GM23338 (cell line): ENCODE data around the gene SFSWAP. TPM values are rescaled to one million over a fixed set of nuclear protein-coding genes. Genes with fewer than 3 reads are reported as not detected.

Experiments
- ATAC-seq: fragments of 200-7000 bp; cut with Tn5 transposase; 3 replicates; pipeline ENCODE4 v1.9.1; 2020
- DNase-seq: peaks from one replicate; pipeline ENCODE4 v3.0.0-alpha.2; 2015; ENCODE audit warnings: low spot score
- H2AFZ ChIP-seq: fragments of 200-600 bp; sonication (generic); 2 replicates; pipeline ENCODE4 v1.8.0; 2016; ENCODE audit warnings: antibody characterized with exemption, mild to moderate bottlenecking, moderate library complexity
- H3F3A ChIP-seq: fragments of 200-600 bp; sonication (generic); replicated peaks from 2 replicates; pipeline ENCODE4 v1.8.0; 2017; ENCODE audit warnings: antibody characterized with exemption, mixed run types, low read depth
- H3K27ac ChIP-seq: fragments of 200-600 bp; sonication (generic); 2 replicates; pipeline ENCODE4 v1.6.1; 2016; ENCODE audit warnings: low read depth
- H3K27me3 ChIP-seq: fragments of 200-600 bp; sonication (generic); 2 replicates; pipeline ENCODE4 v1.8.0; 2016; ENCODE audit warnings: mild to moderate bottlenecking, mixed run types, moderate library complexity; ENCODE audit not compliant: insufficient read depth
- H3K36me3 ChIP-seq: fragments of 200-600 bp; sonication (generic); 2 replicates; pipeline ENCODE4 v1.8.0; 2016; ENCODE audit warnings: mild to moderate bottlenecking; ENCODE audit not compliant: insufficient read depth
- H3K4me1 ChIP-seq: fragments of 200-600 bp; sonication (generic); 2 replicates; pipeline ENCODE4 v1.8.0; 2016; ENCODE audit warnings: mild to moderate bottlenecking, moderate library complexity; ENCODE audit not compliant: insufficient read depth
- H3K4me2 ChIP-seq: fragments of 200-600 bp; sonication (generic); 2 replicates; pipeline ENCODE4 v1.7.1; 2017; ENCODE audit warnings: mixed run types
- H3K4me3 ChIP-seq: fragments of 200-600 bp; sonication (generic); 2 replicates; pipeline ENCODE4 v1.6.1; 2016; ENCODE audit warnings: mixed run types
- H3K79me2 ChIP-seq: fragments of 200-600 bp; sonication (generic); replicated peaks from 2 replicates; pipeline ENCODE4 v1.8.0; 2017; ENCODE audit warnings: mild to moderate bottlenecking; ENCODE audit not compliant: insufficient read depth
- H3K9me2 ChIP-seq: fragments of 200-600 bp; sonication (generic); 2 replicates; pipeline ENCODE4 v1.8.0; 2017; ENCODE audit not compliant: insufficient read depth
- H4K20me1 ChIP-seq: fragments of 200-600 bp; sonication (generic); replicated peaks from 2 replicates; pipeline ENCODE4 v1.8.0; 2017; ENCODE audit warnings: mild to moderate bottlenecking; ENCODE audit not compliant: insufficient read depth
- H3K27ac Mint-ChIP-seq: 2 replicates; pipeline ENCODE4 v1.8.0; 2020; ENCODE audit warnings: inconsistent platforms, mild to moderate bottlenecking, moderate library complexity, mixed read lengths
- H3K27me3 Mint-ChIP-seq: 3 replicates; pipeline ENCODE4 v1.8.0; 2022; ENCODE audit warnings: low read depth, mild to moderate bottlenecking, moderate library complexity, mixed read lengths, inconsistent platforms; ENCODE audit not compliant: insufficient read depth, poor library complexity
- H3K36me3 Mint-ChIP-seq: 3 replicates; pipeline ENCODE4 v1.8.0; 2021; ENCODE audit warnings: low read depth, mild to moderate bottlenecking, inconsistent platforms, moderate library complexity, mixed read lengths
- H3K4me1 Mint-ChIP-seq: 3 replicates; pipeline ENCODE4 v1.8.0; 2020; ENCODE audit warnings: mild to moderate bottlenecking, inconsistent platforms, mixed read lengths
- H3K4me3 Mint-ChIP-seq: 3 replicates; pipeline ENCODE4 v1.8.0; 2021; ENCODE audit warnings: moderate library complexity, mild to moderate bottlenecking, inconsistent platforms, mixed read lengths
- H3K9me3 Mint-ChIP-seq: 3 replicates; pipeline ENCODE4 v1.8.0; 2020; ENCODE audit warnings: moderate library complexity, mild to moderate bottlenecking, inconsistent platforms, mixed read lengths
- CREB1 ChIP-seq: fragments of 250-450 bp; sonication (Bioruptor Pico); IDR thresholded peaks from 2 replicates; pipeline ENCODE4 v1.5.0; 2020; ENCODE audit warnings: low read depth, mild to moderate bottlenecking, moderate library complexity
- CTCF ChIP-seq, 2 experiments: fragments of 200-600 bp in 1 of 2; sonication (generic) in 1 of 2; conservative IDR thresholded peaks; 2 replicates each; pipeline versions ENCODE4 v1.5.1 to v1.6.1; 2016 to 2017; ENCODE audit warnings: antibody characterized with exemption in 2 of 2, low read depth in 2 of 2, mild to moderate bottlenecking in 2 of 2, moderate library complexity in 1 of 2
- ETS1 ChIP-seq: IDR thresholded peaks from 2 replicates; pipeline ENCODE4 v1.6.1; 2016; ENCODE audit warnings: antibody characterized with exemption
- EZH2 ChIP-seq: fragments of 200-600 bp; sonication (generic); IDR thresholded peaks from one replicate; pipeline ENCODE4 v1.8.0; 2017; ENCODE audit warnings: antibody characterized with exemption, mild to moderate bottlenecking, low read depth; ENCODE audit not compliant: unreplicated experiment
- EZH2phosphoT487 ChIP-seq: fragments of 200-600 bp; sonication (generic); IDR thresholded peaks from one replicate; pipeline ENCODE4 v1.8.1; 2018; ENCODE audit warnings: antibody characterized with exemption; ENCODE audit not compliant: unreplicated experiment
- NANOG ChIP-seq: IDR thresholded peaks from 2 replicates; pipeline ENCODE4 v1.6.1; 2016; ENCODE audit warnings: antibody characterized with exemption, borderline replicate concordance
- STAT1 ChIP-seq: IDR thresholded peaks from one replicate; pipeline ENCODE4 v1.6.1; 2016; ENCODE audit warnings: antibody characterized with exemption; ENCODE audit not compliant: unreplicated experiment
- ZNF114 ChIP-seq: fragments of 250-450 bp; sonication (Bioruptor Pico); IDR thresholded peaks from 2 replicates; pipeline ENCODE4 v1.5.0; 2020; ENCODE audit warnings: mild to moderate bottlenecking, moderate library complexity
- polyA plus RNA-seq: library from polyadenylated mRNA; unstranded; fragments of >200 nt; fragmentation: Nextera tagmentation; extraction: Ambion mirVana; gene quantifications from 2 replicates; pipeline ENCODE4 v1.2.1, GENCODE V29; 2016
- total RNA-seq: library from RNA; depleted of rRNA; stranded (reverse); fragments of >200 nt; shearing (Covaris generic); gene quantifications from 2 replicates; pipeline ENCODE4 v1.2.3, GENCODE V29; 2014
- TF ChIP-seq, protein P1 (sequence below): fragments of 250-450 bp; sonication (Bioruptor Pico); IDR thresholded peaks from 2 replicates; pipeline ENCODE4 v1.5.0; 2020; ENCODE audit warnings: mild to moderate bottlenecking, moderate library complexity
- TF ChIP-seq, protein P2 (sequence below): IDR thresholded peaks from one replicate; pipeline ENCODE4 v1.6.1; 2018; ENCODE audit warnings: antibody characterized with exemption; ENCODE audit not compliant: unreplicated experiment

Gene SFSWAP
- total and polyA plus RNA-seq, 2 experiments from 2014 or later: 41.0 to 49.8 TPM

DNA sequence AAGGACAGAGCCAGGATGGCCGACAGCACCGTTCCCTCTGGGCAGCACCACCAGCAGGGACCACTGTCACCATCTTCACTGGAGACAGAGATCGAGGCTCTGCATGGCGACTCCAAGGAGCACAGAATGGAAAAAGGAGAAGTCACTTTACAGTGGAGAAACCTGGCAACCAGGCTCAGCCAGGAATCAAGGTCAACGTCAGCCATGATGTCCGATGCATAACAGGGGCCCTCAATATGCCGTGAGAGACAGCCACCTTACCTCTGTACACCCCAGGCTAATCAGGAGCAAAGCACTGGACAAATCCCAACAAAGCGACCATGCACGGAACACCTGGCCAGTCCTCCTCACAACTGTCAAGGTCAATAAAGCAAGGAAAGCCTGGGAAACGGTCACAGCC is 20.6 kb upstream of the SFSWAP start:
- Mint-ChIP-seq H3K4me3 (no peak overlapping the region), H3K27ac (no peak overlapping the region), H3K27me3 (peaks cover 6% of the 10 kb centered on the region), H3K4me1 (no peaks in the 10 kb centered on the region), H3K36me3 (no peaks in the 10 kb centered on the region; the same call in 2 of the 3 replicates), H3K9me3 (peaks cover 11% of the 10 kb centered on the region)
- Histone ChIP-seq H3K27me3 (no peaks in the 10 kb centered on the region), H3F3A (no peaks in the 10 kb centered on the region), H3K79me2 (no peaks in the 10 kb centered on the region), H3K4me2 (no peak overlapping the region), H3K4me3 (no peak overlapping the region), H3K27ac (no peak overlapping the region), H3K36me3 (no peaks in the 10 kb centered on the region), H2AFZ (no peak overlapping the region), H3K9me2 (no peaks in the 10 kb centered on the region), H4K20me1 (no peaks in the 10 kb centered on the region), H3K4me1 (no peaks in the 10 kb centered on the region)
- TF ChIP-seq CTCF (conservative IDR thresholded peaks at IDR 0.05; ENCODE audit: low read depth in 2 of 2) (no peak), NANOG (no peak), STAT1 (no peak), CREB1 (CRISPR knock-in tag) (no peak), EZH2phosphoT487 (no peak), ZNF114 (CRISPR knock-in tag) (no peak), EZH2 (no peak), ETS1 (no peak)
- TF ChIP-seq, protein P1, sequence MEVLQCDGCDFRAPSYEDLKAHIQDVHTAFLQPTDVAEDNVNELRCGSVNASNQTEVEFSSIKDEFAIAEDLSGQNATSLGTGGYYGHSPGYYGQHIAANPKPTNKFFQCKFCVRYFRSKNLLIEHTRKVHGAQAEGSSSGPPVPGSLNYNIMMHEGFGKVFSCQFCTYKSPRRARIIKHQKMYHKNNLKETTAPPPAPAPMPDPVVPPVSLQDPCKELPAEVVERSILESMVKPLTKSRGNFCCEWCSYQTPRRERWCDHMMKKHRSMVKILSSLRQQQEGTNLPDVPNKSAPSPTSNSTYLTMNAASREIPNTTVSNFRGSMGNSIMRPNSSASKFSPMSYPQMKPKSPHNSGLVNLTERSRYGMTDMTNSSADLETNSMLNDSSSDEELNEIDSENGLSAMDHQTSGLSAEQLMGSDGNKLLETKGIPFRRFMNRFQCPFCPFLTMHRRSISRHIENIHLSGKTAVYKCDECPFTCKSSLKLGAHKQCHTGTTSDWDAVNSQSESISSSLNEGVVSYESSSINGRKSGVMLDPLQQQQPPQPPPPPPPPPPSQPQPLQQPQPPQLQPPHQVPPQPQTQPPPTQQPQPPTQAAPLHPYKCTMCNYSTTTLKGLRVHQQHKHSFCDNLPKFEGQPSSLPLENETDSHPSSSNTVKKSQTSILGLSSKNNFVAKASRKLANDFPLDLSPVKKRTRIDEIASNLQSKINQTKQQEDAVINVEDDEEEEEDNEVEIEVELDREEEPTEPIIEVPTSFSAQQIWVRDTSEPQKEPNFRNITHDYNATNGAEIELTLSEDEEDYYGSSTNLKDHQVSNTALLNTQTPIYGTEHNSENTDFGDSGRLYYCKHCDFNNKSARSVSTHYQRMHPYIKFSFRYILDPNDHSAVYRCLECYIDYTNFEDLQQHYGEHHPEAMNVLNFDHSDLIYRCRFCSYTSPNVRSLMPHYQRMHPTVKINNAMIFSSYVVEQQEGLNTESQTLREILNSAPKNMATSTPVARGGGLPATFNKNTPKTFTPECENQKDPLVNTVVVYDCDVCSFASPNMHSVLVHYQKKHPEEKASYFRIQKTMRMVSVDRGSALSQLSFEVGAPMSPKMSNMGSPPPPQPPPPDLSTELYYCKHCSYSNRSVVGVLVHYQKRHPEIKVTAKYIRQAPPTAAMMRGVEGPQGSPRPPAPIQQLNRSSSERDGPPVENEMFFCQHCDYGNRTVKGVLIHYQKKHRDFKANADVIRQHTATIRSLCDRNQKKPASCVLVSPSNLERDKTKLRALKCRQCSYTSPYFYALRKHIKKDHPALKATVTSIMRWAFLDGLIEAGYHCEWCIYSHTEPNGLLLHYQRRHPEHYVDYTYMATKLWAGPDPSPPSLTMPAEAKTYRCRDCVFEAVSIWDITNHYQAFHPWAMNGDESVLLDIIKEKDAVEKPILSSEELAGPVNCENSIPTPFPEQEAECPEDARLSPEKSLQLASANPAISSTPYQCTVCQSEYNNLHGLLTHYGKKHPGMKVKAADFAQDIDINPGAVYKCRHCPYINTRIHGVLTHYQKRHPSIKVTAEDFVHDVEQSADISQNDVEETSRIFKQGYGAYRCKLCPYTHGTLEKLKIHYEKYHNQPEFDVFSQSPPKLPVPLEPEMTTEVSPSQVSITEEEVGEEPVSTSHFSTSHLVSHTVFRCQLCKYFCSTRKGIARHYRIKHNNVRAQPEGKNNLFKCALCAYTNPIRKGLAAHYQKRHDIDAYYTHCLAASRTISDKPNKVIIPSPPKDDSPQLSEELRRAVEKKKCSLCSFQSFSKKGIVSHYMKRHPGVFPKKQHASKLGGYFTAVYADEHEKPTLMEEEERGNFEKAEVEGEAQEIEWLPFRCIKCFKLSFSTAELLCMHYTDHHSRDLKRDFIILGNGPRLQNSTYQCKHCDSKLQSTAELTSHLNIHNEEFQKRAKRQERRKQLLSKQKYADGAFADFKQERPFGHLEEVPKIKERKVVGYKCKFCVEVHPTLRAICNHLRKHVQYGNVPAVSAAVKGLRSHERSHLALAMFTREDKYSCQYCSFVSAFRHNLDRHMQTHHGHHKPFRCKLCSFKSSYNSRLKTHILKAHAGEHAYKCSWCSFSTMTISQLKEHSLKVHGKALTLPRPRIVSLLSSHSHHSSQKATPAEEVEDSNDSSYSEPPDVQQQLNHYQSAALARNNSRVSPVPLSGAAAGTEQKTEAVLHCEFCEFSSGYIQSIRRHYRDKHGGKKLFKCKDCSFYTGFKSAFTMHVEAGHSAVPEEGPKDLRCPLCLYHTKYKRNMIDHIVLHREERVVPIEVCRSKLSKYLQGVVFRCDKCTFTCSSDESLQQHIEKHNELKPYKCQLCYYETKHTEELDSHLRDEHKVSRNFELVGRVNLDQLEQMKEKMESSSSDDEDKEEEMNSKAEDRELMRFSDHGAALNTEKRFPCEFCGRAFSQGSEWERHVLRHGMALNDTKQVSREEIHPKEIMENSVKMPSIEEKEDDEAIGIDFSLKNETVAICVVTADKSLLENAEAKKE (CRISPR knock-in tag): no peak
- TF ChIP-seq, protein P2, sequence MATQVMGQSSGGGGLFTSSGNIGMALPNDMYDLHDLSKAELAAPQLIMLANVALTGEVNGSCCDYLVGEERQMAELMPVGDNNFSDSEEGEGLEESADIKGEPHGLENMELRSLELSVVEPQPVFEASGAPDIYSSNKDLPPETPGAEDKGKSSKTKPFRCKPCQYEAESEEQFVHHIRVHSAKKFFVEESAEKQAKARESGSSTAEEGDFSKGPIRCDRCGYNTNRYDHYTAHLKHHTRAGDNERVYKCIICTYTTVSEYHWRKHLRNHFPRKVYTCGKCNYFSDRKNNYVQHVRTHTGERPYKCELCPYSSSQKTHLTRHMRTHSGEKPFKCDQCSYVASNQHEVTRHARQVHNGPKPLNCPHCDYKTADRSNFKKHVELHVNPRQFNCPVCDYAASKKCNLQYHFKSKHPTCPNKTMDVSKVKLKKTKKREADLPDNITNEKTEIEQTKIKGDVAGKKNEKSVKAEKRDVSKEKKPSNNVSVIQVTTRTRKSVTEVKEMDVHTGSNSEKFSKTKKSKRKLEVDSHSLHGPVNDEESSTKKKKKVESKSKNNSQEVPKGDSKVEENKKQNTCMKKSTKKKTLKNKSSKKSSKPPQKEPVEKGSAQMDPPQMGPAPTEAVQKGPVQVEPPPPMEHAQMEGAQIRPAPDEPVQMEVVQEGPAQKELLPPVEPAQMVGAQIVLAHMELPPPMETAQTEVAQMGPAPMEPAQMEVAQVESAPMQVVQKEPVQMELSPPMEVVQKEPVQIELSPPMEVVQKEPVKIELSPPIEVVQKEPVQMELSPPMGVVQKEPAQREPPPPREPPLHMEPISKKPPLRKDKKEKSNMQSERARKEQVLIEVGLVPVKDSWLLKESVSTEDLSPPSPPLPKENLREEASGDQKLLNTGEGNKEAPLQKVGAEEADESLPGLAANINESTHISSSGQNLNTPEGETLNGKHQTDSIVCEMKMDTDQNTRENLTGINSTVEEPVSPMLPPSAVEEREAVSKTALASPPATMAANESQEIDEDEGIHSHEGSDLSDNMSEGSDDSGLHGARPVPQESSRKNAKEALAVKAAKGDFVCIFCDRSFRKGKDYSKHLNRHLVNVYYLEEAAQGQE: no peak
- DNase-seq (no peak), ATAC-seq (no peak)
